GM12878 (cell line): ENCODE data around the gene CPT2. TPM values are rescaled to one million over a fixed set of nuclear protein-coding genes. Genes with fewer than 3 reads are reported as not detected.

ENCODE experiments used
- ATAC-seq: fragments of 200-7000 bp; cut with Tn5 transposase; 3 replicates; pipeline ENCODE4 v1.9.1; 2020; ENCODE audit warnings: mild to moderate bottlenecking, moderate library complexity
- BruUV-seq: library from RNA; stranded (reverse); fragments of 400-500 nt; replicated peaks from 2 replicates; lab custom pipeline; 2021; lab: Mats Ljungman, UMichigan
- CTCF ChIA-PET: fragments of 300-600 bp; sonication (Branson Sonifier 250); formaldehyde crosslinking; extraction: SDS; loops from one replicate; lab custom pipeline; 2021; ENCODE audit warnings: inconsistent platforms; lab: Yijun Ruan, JAX
- POLR2A ChIA-PET: fragments of 350-600 bp; formaldehyde crosslinking; extraction: SDS; loops from one replicate; lab custom pipeline; 2021; ENCODE audit warnings: inconsistent platforms; lab: Charles Lee
- RAD21 ChIA-PET: fragments of 300-600 bp; sonication (Branson Sonifier 250); formaldehyde crosslinking; loops from one replicate; lab custom pipeline; 2023; ENCODE audit warnings: antibody characterized with exemption; ENCODE audit not compliant: unreplicated experiment; lab: Charles Lee
- SMC1A ChIA-PET: fragments of 300-600 bp; sonication (Branson Sonifier 250); formaldehyde crosslinking; loops from one replicate; lab custom pipeline; 2023; ENCODE audit not compliant: unreplicated experiment, uncharacterized antibody; lab: Charles Lee
- DNase-seq: peaks from one replicate; pipeline ENCODE4 v3.0.0-alpha.2; 2011; ENCODE audit warnings: low read depth, low spot score
- FAIRE-seq: peaks from 3 replicates; lab custom pipeline; 2011; peaks lifted over from hg19 to GRCh38; lab: Jason Lieb, UNC
- H2AFZ ChIP-seq: 2 replicates; pipeline ENCODE4 v1.6.0; 2011; ENCODE audit warnings: low read depth, low read length, control low read depth; ENCODE audit not compliant: control insufficient read depth
- H3K27ac ChIP-seq: 2 replicates; pipeline ENCODE4 v1.5.1; 2011; ENCODE audit warnings: control low read depth; ENCODE audit not compliant: control insufficient read depth, insufficient read depth
- H3K27me3 ChIP-seq, 2 experiments: replicated peaks in 1 of 2; 2 replicates each; pipeline versions ENCODE4 v1.6.0 to v1.6.1; 2011; ENCODE audit warnings: low read length in 1 of 2; ENCODE audit not compliant: control insufficient read depth in 2 of 2, insufficient read depth in 2 of 2
- H3K36me3 ChIP-seq, 2 experiments: 2 replicates each; pipeline ENCODE4 v1.5.1; 2011; ENCODE audit warnings: low read length in 1 of 2; ENCODE audit not compliant: control insufficient read depth in 2 of 2, insufficient read depth in 2 of 2
- H3K4me1 ChIP-seq: 2 replicates; pipeline ENCODE4 v1.6.1; 2011; ENCODE audit warnings: mild to moderate bottlenecking, low read length, moderate library complexity, mixed read lengths; ENCODE audit not compliant: control insufficient read depth, insufficient read depth
- H3K4me2 ChIP-seq: 2 replicates; pipeline ENCODE4 v1.6.0; 2011; ENCODE audit warnings: control low read depth; ENCODE audit not compliant: control insufficient read depth, insufficient read depth
- H3K4me3 ChIP-seq: fragments of 200-600 bp; sonication (generic); 2 replicates; pipeline ENCODE4 v1.5.1; 2016
- H3K79me2 ChIP-seq: 2 replicates; pipeline ENCODE4 v1.6.0; 2011; ENCODE audit warnings: low read length; ENCODE audit not compliant: control insufficient read depth, insufficient read depth
- H3K9ac ChIP-seq: 2 replicates; pipeline ENCODE4 v1.8.0; 2011; ENCODE audit warnings: low read length, control low read depth, mixed read lengths; ENCODE audit not compliant: control insufficient read depth, insufficient read depth
- H3K9me3 ChIP-seq: replicated peaks from 3 replicates; pipeline ENCODE4 v1.5.1; 2011; ENCODE audit warnings: mild to moderate bottlenecking, low read length; ENCODE audit not compliant: control insufficient read depth, insufficient read depth
- H4K20me1 ChIP-seq: 2 replicates; pipeline ENCODE4 v1.6.0; 2011; ENCODE audit not compliant: control insufficient read depth, insufficient read depth
- CEBPZ ChIP-seq: fragments of 150-350 bp; IDR thresholded peaks from 2 replicates; pipeline ENCODE4 v1.6.1; 2016; ENCODE audit warnings: low read depth, low read length
- CHD1 ChIP-seq: IDR thresholded peaks from 2 replicates; pipeline ENCODE4 v1.6.1; 2012; ENCODE audit warnings: low read depth, low read length, improper control_type of control experiment
- EGR1 ChIP-seq, 2 experiments: IDR thresholded peaks; 1 replicate in 1 of 2; 2 replicates in 1 of 2; pipeline ENCODE4 v1.6.1; 2011 to 2012; ENCODE audit warnings: low read depth in 2 of 2, low read length in 2 of 2, borderline replicate concordance in 1 of 2, mild to moderate bottlenecking in 1 of 2, moderate library complexity in 1 of 2
- ETV6 ChIP-seq, 2 experiments: fragments of 450-650 bp in 1 of 2; IDR thresholded peaks in 1 of 2; conservative IDR thresholded peaks in 1 of 2; 2 replicates each; pipeline ENCODE4 v1.6.1; 2014; ENCODE audit warnings: antibody characterized with exemption in 1 of 2, borderline replicate concordance in 1 of 2, low read depth in 1 of 2, mild to moderate bottlenecking in 1 of 2, moderate library complexity in 1 of 2
- IKZF1 ChIP-seq: fragments of 450-650 bp; conservative IDR thresholded peaks from 2 replicates; pipeline ENCODE4 v1.6.1; 2017; ENCODE audit warnings: antibody characterized with exemption, mild to moderate bottlenecking
- JUND ChIP-seq: IDR thresholded peaks from 2 replicates; pipeline ENCODE4 v1.6.1; 2012; ENCODE audit warnings: low read depth, mild to moderate bottlenecking, low read length, improper control_type of control experiment, moderate library complexity
- MAX ChIP-seq: IDR thresholded peaks from 2 replicates; pipeline ENCODE4 v1.6.1; 2012; ENCODE audit warnings: low read depth, low read length, improper control_type of control experiment
- NBN ChIP-seq: fragments of 450-650 bp; IDR thresholded peaks from 2 replicates; pipeline ENCODE4 v1.6.1; 2016
- NFYA ChIP-seq: IDR thresholded peaks from 2 replicates; pipeline ENCODE4 v1.6.1; 2011; ENCODE audit warnings: low read depth, mild to moderate bottlenecking, low read length, improper control_type of control experiment, borderline replicate concordance
- NR2C1 ChIP-seq: fragments of 450-650 bp; IDR thresholded peaks from 2 replicates; pipeline ENCODE4 v1.6.1; 2017; ENCODE audit warnings: antibody characterized with exemption, mild to moderate bottlenecking, moderate library complexity
- POLR2AphosphoS5 ChIP-seq: IDR thresholded peaks from 2 replicates; pipeline ENCODE4 v1.6.1; 2011; ENCODE audit warnings: mild to moderate bottlenecking, low read length, inconsistent platforms
- TARDBP ChIP-seq: IDR thresholded peaks from 2 replicates; pipeline ENCODE4 v1.6.1; 2016; ENCODE audit warnings: borderline replicate concordance
- TBL1XR1 ChIP-seq: IDR thresholded peaks from 2 replicates; pipeline ENCODE4 v1.6.1; 2012; ENCODE audit warnings: low read depth, low read length, improper control_type of control experiment
- TCF12 ChIP-seq: IDR thresholded peaks from 2 replicates; pipeline ENCODE4 v1.6.1; 2011; ENCODE audit warnings: low read depth, mild to moderate bottlenecking, low read length
- TCF7 ChIP-seq: IDR thresholded peaks from 2 replicates; pipeline ENCODE4 v1.6.1; 2014; ENCODE audit warnings: antibody characterized with exemption, borderline replicate concordance
- ZNF622 ChIP-seq: fragments of 450-650 bp; IDR thresholded peaks from 2 replicates; pipeline ENCODE4 v1.6.1; 2017; ENCODE audit warnings: mild to moderate bottlenecking, inconsistent platforms
- WGBS: methylation state at CpG from one replicate; pipeline ENCODE4 v1.1.6; 2016; ENCODE audit warnings: low lambda C conversion rate; ENCODE audit not compliant: insufficient replicate concordance, insufficient coverage; ENCODE audit errors: missing lambda C conversion rate; 5-methylcytosine and 5-hydroxymethylcytosine counted together
- in situ Hi-C: fragments of 300-500 bp; cut with MboI; formaldehyde crosslinking; loops from 9 replicates; pipeline ENCODE4 v1.14.3; 2018; ENCODE audit warnings: mixed read lengths
- intact Hi-C: fragments of 100-400 bp; cut with micrococcal nuclease; formaldehyde crosslinking; loops from one replicate; pipeline ENCODE4 v1.14.2; 2022; ENCODE audit not compliant: unreplicated experiment
- polyA plus RNA-seq, 11 experiments: library from polyadenylated mRNA; depleted of rRNA in 4 of 11; unstranded in 6 of 11; stranded (reverse) in 5 of 11; fragments of >200 nt; fragmentation: Nextera tagmentation in 4 of 11; fragmentation: Illumina TruSeq in 1 of 11; extraction: Ambion mirVana in 4 of 11; extraction: Trizol in 1 of 11; gene quantifications; 1 replicate in 1 of 11; 2 replicates in 10 of 11; pipeline versions ENCODE4 v1.2.1 to v1.2.3, GENCODE V29; 2011 to 2016; ENCODE audit warnings: inconsistent platforms in 2 of 11, missing spikeins in 2 of 11, low read depth in 1 of 11
- total RNA-seq, 4 experiments: library from RNA; depleted of rRNA in 3 of 4; stranded (reverse); fragments of >200 nt in 3 of 4; fragmentation: Illumina TruSeq in 1 of 4; extraction: Trizol in 1 of 4; gene quantifications; 2 replicates each; pipeline versions ENCODE4 v1.2.1 to v1.2.3, GENCODE V29; 2013 to 2021
- TF ChIP-seq, protein P1 (sequence below): fragments of 450-650 bp; IDR thresholded peaks from 2 replicates; pipeline ENCODE4 v1.6.1; 2016; ENCODE audit warnings: mild to moderate bottlenecking, moderate library complexity, borderline replicate concordance

CPT2 gene
- total and polyA plus RNA-seq, 10 of the 15 experiments (the other 5 are each of a cell fraction or from before 2014, with no cell fraction given): 10.1 to 36.2 (median 26.3) TPM

DNA sequence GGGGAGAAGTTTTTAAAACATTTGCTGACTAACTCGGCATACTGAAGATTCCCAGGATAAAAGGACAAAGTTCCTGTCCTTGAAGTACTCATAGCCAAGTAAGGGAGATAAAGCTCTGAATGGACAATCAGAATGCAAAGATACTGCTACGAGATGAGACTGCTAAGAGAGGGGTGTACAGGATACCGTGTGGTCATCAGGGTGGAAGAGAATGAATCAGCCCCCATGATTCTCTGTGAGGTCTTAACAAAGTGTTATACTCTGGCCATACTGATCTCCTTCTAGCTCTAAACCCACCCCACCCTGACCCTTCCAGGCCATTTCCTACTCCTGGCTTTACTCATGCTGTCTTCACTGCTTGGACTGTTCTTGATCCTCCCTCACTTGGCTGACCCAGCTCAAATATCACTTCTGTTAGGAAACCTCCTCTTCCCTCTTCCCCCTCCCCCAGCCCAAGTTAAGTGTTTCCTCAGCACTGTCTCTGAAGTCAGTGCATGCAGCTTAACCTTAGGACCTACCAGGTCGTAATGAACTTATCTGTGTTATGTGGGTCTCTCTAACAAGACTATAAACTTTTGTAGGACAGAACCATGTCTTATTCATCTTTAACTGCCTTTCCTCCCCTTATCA is 57.5 kb downstream of the CPT2 start:
- H3K4me2 ChIP-seq: no peak overlapping the region
- CTCF ChIA-PET: interaction anchor here (0.7 to 1.7 kb wide), 2 partner anchors 140 to 223 kb away, joined by 3 to 4 read pairs; no protein-coding TSS in a partner anchor
- no peak overlapping the region for H3K27ac ChIP-seq
- H3K27me3 ChIP-seq: no peaks in the 10 kb centered on the region
- in situ Hi-C loops: no loop called here
- intact Hi-C loops: no loop called here
- ATAC-seq: no peak
- no TSS peak for BruUV-seq
- no peak overlapping the region for H3K9ac ChIP-seq
- POLR2A ChIA-PET: no interaction called here
- no peak overlapping the region for H2AFZ ChIP-seq
- TF ChIP-seq EGR1 (IDR thresholded peaks at IDR 0.05; ENCODE audit: borderline replicate concordance in 1 of 2, low read depth in 2 of 2, low read length in 2 of 2) (no peak), CHD1 (no peak), IKZF1 (no peak), JUND (no peak), TARDBP (no peak), MAX (no peak), TBL1XR1 (no peak), ZNF622 (no peak), ETV6 (conservative IDR thresholded peaks at IDR 0.05 in 1 of 2, IDR thresholded peaks at IDR 0.05 in 1 of 2; ENCODE audit: borderline replicate concordance in 1 of 2, low read depth in 1 of 2) (no peak), NR2C1 (no peak), TCF7 (no peak), CEBPZ (no peak), NBN (no peak), NFYA (no peak), TCF12 (no peak), POLR2AphosphoS5 (no peak)
- TF ChIP-seq, protein P1, sequence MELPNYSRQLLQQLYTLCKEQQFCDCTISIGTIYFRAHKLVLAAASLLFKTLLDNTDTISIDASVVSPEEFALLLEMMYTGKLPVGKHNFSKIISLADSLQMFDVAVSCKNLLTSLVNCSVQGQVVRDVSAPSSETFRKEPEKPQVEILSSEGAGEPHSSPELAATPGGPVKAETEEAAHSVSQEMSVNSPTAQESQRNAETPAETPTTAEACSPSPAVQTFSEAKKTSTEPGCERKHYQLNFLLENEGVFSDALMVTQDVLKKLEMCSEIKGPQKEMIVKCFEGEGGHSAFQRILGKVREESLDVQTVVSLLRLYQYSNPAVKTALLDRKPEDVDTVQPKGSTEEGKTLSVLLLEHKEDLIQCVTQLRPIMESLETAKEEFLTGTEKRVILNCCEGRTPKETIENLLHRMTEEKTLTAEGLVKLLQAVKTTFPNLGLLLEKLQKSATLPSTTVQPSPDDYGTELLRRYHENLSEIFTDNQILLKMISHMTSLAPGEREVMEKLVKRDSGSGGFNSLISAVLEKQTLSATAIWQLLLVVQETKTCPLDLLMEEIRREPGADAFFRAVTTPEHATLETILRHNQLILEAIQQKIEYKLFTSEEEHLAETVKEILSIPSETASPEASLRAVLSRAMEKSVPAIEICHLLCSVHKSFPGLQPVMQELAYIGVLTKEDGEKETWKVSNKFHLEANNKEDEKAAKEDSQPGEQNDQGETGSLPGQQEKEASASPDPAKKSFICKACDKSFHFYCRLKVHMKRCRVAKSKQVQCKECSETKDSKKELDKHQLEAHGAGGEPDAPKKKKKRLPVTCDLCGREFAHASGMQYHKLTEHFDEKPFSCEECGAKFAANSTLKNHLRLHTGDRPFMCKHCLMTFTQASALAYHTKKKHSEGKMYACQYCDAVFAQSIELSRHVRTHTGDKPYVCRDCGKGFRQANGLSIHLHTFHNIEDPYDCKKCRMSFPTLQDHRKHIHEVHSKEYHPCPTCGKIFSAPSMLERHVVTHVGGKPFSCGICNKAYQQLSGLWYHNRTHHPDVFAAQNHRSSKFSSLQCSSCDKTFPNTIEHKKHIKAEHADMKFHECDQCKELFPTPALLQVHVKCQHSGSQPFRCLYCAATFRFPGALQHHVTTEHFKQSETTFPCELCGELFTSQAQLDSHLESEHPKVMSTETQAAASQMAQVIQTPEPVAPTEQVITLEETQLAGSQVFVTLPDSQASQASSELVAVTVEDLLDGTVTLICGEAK: no peak
- TF ChIP-seq, all 136 proteins: peak for 0
- FAIRE-seq (no peak), DNase-seq (no peak)
- H3K9me3 ChIP-seq: no peaks in the 10 kb centered on the region
- H3K4me3 ChIP-seq: no peak overlapping the region
- no peaks in the 10 kb centered on the region for H3K4me1 ChIP-seq
- ChIA-PET SMC1A (interaction anchor here (0.8 kb wide), 1 partner anchor 33 kb away, joined by 3 read pairs; no protein-coding TSS in a partner anchor), RAD21 (no interaction called here)
- H3K79me2 ChIP-seq: no peaks in the 10 kb centered on the region
- H4K20me1 ChIP-seq: no peaks in the 10 kb centered on the region
- H3K36me3 ChIP-seq: peaks cover 21 to 29% of the 10 kb centered on the region in 2 experiments
- WGBS: 64% methylated on average over 4 of the region's 4 CpGs
